GM23248 (cell line): Measurements from ENCODE around the gene SH2D5.

Experiments used
- EZH2 ChIP-seq: fragments of 200-600 bp; sonication (generic); IDR thresholded peaks from 2 replicates; pipeline ENCODE4 v1.6.1; 2018; ENCODE audit warnings: antibody characterized with exemption, mild to moderate bottlenecking; ENCODE audit not compliant: insufficient read depth, poor library complexity, severe bottlenecking
- EZH2phosphoT487 ChIP-seq: fragments of 200-600 bp; sonication (generic); IDR thresholded peaks from 2 replicates; pipeline ENCODE4 v1.6.1; 2018; ENCODE audit warnings: antibody characterized with exemption, moderate library complexity, mild to moderate bottlenecking, low read depth; ENCODE audit not compliant: insufficient read depth

DNA sequence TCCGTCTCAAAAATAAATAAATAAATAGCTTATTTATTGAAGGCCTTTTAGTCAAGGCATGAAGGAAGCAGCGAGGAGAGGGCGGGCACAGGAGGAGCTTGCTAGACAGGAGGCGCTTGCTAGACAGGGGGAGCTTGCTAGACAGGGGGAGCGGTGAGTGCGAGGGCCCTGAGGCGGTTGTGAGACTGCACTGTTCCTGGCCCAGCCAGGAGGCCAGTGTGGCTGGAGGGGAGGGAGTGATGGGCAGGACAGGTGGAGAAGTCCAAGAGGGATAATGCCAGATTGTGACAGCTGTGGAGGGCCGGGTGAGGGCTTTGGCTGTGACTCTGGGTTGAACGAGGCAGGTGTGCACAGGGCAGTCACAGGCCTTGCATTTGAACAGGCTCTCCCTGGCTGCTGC is 32.9 kb downstream of the SH2D5 start:
- TF ChIP-seq EZH2, result no peak
- no peak for TF ChIP-seq EZH2phosphoT487
